Body of pancreas (tissue), 4 donors: ENCODE measurements around the gene SOAT2. TPM values are rescaled to one million over a fixed set of nuclear protein-coding genes. Genes with fewer than 3 reads are reported as not detected.

Source experiments
- ATAC-seq: fragments of 150-250 bp; one replicate; pipeline ENCODE4 v1.9.1; 2016
- DNase-seq, 4 donors: peaks; one replicate each; pipeline ENCODE4 v3.0.0-alpha.2; 2019
- H3K27ac ChIP-seq, 4 donors: fragments of 200-600 bp; sonication (generic); 1 replicate in 3 of 4; 2 replicates in 1 of 4; pipeline versions ENCODE4 v1.5.1 to v1.6.1; 2016 to 2019; ENCODE audit warnings: mild to moderate bottlenecking in 1 of 4, mixed read lengths in 1 of 4, moderate library complexity in 1 of 4
- H3K27me3 ChIP-seq, 2 donors: fragments of 200-600 bp; sonication (generic); one replicate each; pipeline ENCODE4 v1.6.0; 2016; ENCODE audit warnings: mild to moderate bottlenecking in 1 of 2
- H3K36me3 ChIP-seq, 2 donors: fragments of 200-600 bp; sonication (generic); replicated peaks in 1 of 2; 2 replicates each; pipeline ENCODE4 v1.5.1; 2016; ENCODE audit warnings: low read depth in 2 of 2; ENCODE audit not compliant: insufficient read depth in 1 of 2
- H3K4me1 ChIP-seq: fragments of 200-600 bp; sonication (generic); one replicate; pipeline ENCODE4 v1.6.0; 2016
- H3K4me3 ChIP-seq, 2 donors: fragments of 200-600 bp; sonication (generic); 1 replicate in 1 of 2; 2 replicates in 1 of 2; pipeline ENCODE4 v1.5.1; 2016 to 2019
- H3K9me3 ChIP-seq, 3 donors: fragments of 200-600 bp; sonication (generic); 1 replicate in 2 of 3; 2 replicates in 1 of 3; pipeline ENCODE4 v1.5.1; 2016
- CTCF ChIP-seq, 7 experiments: fragments of 450-650 bp in 4 of 7; fragments of 200-600 bp in 3 of 7; sonication (generic) in 3 of 7; IDR thresholded peaks; one replicate each; pipeline ENCODE4 v1.5.1; 2016 to 2019; ENCODE audit warnings: antibody characterized with exemption in 7 of 7
- POLR2A ChIP-seq, 3 donors: fragments of 450-650 bp; IDR thresholded peaks; one replicate each; pipeline ENCODE4 v1.6.1; 2016; ENCODE audit warnings: antibody characterized with exemption in 3 of 3, mild to moderate bottlenecking in 2 of 3
- WGBS, 2 donors: methylation state at CpG; one replicate each; pipeline ENCODE4 v1.1.5; 2017; 5-methylcytosine and 5-hydroxymethylcytosine counted together
- intact Hi-C: fragments of 100-400 bp; cut with DNase I; formaldehyde crosslinking; loops from one replicate; pipeline ENCODE4 v1.15.1; 2023
- microRNA-seq, 2 donors: library from miRNA; unstranded; fragments of <30 nt; microRNA quantifications; one replicate each; pipeline ENCODE4, GENCODE V29; 2016; ENCODE audit warnings: borderline number of aligned reads in 2 of 2, borderline replicate concordance in 2 of 2
- small RNA-seq: library from RNA; depleted of rRNA; stranded (forward); fragments of <200 nt; gene quantifications from one replicate; pipeline ENCODE3, GENCODE V24; 2016
- total RNA-seq, 2 donors: library from RNA; depleted of rRNA; stranded (reverse); fragments of >200 nt; gene quantifications; one replicate each; pipeline ENCODE4 v1.1.0, GENCODE V29; 2016

Gene SOAT2
- total RNA-seq, 2 donors from 2014 or later = not detected

DNA sequence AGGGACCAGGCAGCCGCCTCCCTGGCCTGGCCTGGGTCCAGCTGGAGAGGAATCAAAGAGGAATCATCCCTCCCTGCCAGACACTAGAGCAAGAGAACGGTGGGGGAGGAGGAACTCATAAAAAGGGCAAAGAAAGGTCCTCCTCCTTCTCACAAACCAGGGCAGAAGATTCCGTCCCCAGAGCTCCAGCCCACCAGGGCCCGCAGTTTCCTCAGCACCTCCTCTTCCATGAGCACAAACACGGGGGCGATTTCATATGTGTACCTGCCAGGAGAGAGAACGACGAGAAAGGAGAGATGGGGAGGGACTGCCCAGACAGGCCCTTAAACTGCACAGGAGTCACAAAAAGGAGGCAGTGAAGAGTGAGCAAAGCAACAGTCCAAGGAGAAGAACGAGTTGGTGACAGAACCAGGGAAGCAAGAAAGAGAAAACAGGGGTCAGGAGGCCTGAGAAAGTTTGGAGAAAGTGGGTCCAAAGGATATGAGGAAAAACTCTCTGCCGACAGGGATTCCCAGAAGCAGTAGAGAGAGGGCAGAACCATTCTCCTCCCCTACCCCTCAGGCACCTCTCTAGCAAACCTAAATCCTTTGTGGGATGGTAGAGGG is 68.5 kb downstream of the SOAT2 start:
- no peaks in the 10 kb centered on the region for H3K9me3 ChIP-seq
- H3K36me3 ChIP-seq = peaks cover 0 to 3% of the 10 kb centered on the region in 2 donors
- no peak overlapping the region for H3K27ac ChIP-seq
- peaks cover 6% of the 10 kb centered on the region for H3K4me1 ChIP-seq
- H3K27me3 ChIP-seq = no peaks in the 10 kb centered on the region
- DNase-seq (no peak), ATAC-seq (no peak)
- intact Hi-C loops = no loop called here
- no peak overlapping the region for H3K4me3 ChIP-seq
- 60 to 65% methylated on average over 10 of the region's 10 CpGs for WGBS, 2 donors
- TF ChIP-seq POLR2A (IDR thresholded peaks at IDR 0.05) = no peak
- TF ChIP-seq CTCF (IDR thresholded peaks at IDR 0.05) = no peak

- H3K27ac ChIP-seq = no peak overlapping the region
- no peak for ATAC-seq
Observed at GRCh38 chr12:53172352-53172751, 69.1 kb downstream of the SOAT2 start.

DNA sequence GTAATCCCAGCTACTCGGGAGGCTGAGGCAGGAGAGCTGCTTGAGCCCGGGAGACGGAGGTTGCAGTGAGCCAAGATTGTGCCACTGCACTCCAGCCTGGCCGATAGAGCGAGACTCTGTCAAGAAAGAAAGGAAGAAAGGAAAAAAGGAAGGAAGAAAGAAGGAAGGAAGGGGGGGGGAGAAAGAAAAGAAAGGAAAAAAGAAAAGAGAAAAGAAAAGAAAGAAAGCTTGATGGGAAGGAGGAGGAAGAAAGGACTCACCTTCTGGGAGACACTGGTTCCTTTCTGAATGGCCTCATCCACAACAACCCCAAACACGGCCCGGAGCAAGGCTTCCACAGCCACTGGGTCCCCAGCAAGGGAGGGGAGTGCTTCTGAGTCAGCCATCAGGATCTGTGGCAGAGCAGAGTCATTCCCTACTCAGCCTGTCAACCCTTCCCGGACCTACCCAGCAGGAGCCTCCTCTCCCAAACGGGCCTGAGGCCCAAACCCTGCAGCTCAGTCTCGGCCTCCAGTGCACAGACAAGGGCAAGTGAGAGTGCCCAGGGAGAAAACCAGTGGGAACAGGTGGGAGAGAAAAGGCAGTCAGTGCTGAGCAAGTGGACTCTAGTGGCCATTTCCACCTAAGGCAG is 69.9 kb downstream of the SOAT2 start:
- Histone ChIP-seq H3K36me3 (peaks cover 0 to 3% of the 10 kb centered on the region in 2 donors), H3K4me3 (no peak overlapping the region), H3K27ac (no peak overlapping the region), H3K4me1 (peaks cover 6% of the 10 kb centered on the region), H3K9me3 (no peaks in the 10 kb centered on the region), H3K27me3 (no peaks in the 10 kb centered on the region)
- TF ChIP-seq POLR2A (IDR thresholded peaks at IDR 0.05) (no peak), CTCF (IDR thresholded peaks at IDR 0.05) (no peak)
- DNase-seq = no peak
- 85 to 90% methylated on average over 8 to 10 of the region's 10 CpGs for WGBS, 2 donors
- ATAC-seq = no peak
- intact Hi-C loops = no loop called here

More at GRCh38 chr12:53172352-53172751, 69.1 kb downstream of the SOAT2 start:
- no peak for DNase-seq
- Histone ChIP-seq H3K4me1 (peaks cover 6% of the 10 kb centered on the region), H3K4me3 (no peak overlapping the region), H3K9me3 (no peaks in the 10 kb centered on the region), H3K36me3 (peaks cover 0 to 3% of the 10 kb centered on the region in 2 donors), H3K27me3 (no peaks in the 10 kb centered on the region)
- intact Hi-C loops = no loop called here
- TF ChIP-seq CTCF (IDR thresholded peaks at IDR 0.05) (no peak), POLR2A (IDR thresholded peaks at IDR 0.05) (no peak)
- WGBS, 2 donors = 87 to 88% methylated on average over 11 of the region's 11 CpGs

Small RNAs within 50 kb of the gene (microRNA-seq; reads per million reads assigned to microRNA genes)
- 0.45 to 1.4 reads per million in 2 donors for gene MIR6757

Small RNAs within 50 kb of the gene (small RNA-seq; reads per million reads assigned to genes)
- gene HIGD1AP1 (not detected), gene MIR6757 (not detected), gene RNU6-333P (not detected)

Other genes with a start within 250 kb of the SOAT2 start
- 100 to 1,000 TPM; 394 to 455 TPM for gene KRT8, start 198.4 kb upstream of the SOAT2 start, total RNA-seq
- gene KRT18, start 154.4 kb upstream of the SOAT2 start, total RNA-seq = 100 to 1,000 TPM; 542 to 573 TPM
- gene EIF4B, start 97.0 kb upstream of the SOAT2 start, total RNA-seq = 100 to 1,000 TPM; 326 to 389 TPM
- 100 to 1,000 TPM in 1 of 2 donors, 10 to 100 TPM in 1; 75.5 to 113 TPM for gene TNS2, start 53.4 kb upstream of the SOAT2 start, total RNA-seq
- gene SPRYD3, start 24.1 kb upstream of the SOAT2 start, total RNA-seq = 10 to 100 TPM; 35.3 to 59.3 TPM
- 100 to 1,000 TPM; 154 to 204 TPM for gene IGFBP6, start 5.8 kb upstream of the SOAT2 start, total RNA-seq
- gene ZNF740, start 77.2 kb downstream of the SOAT2 start, total RNA-seq = 10 to 100 TPM; 10.1 to 21.4 TPM
- 10 to 100 TPM; 31.4 to 64.3 TPM for gene CSAD, start 77.4 kb downstream of the SOAT2 start, total RNA-seq
- 1 to 10 TPM; 2.3 to 4.9 TPM for gene ITGB7, start 103.8 kb downstream of the SOAT2 start, total RNA-seq
- 10 to 100 TPM in 1 of 2 donors, 1 to 10 TPM in 1; 9.2 to 11.7 TPM for gene RARG, start 128.7 kb downstream of the SOAT2 start, total RNA-seq
- gene ESPL1, start 164.8 kb downstream of the SOAT2 start, total RNA-seq = not detected
- 100 to 1,000 TPM; 337 to 403 TPM for gene PFDN5, start 192.1 kb downstream of the SOAT2 start, total RNA-seq
- gene MYG1, start 196.2 kb downstream of the SOAT2 start, total RNA-seq = 10 to 100 TPM; 25.4 to 25.7 TPM
- gene AAAS, start 218.1 kb downstream of the SOAT2 start, total RNA-seq = 10 to 100 TPM; 40.0 to 53.7 TPM
- not detected for gene SP7, start 232.9 kb downstream of the SOAT2 start, total RNA-seq